ENCODE results near the gene SCAND1.
"Not testable (repeated sequence)": the region's sequence is repeated elsewhere in the genome, so short reads cannot be mapped to it uniquely, and the experiment has no call there.

Gene SCAND1

DNA sequence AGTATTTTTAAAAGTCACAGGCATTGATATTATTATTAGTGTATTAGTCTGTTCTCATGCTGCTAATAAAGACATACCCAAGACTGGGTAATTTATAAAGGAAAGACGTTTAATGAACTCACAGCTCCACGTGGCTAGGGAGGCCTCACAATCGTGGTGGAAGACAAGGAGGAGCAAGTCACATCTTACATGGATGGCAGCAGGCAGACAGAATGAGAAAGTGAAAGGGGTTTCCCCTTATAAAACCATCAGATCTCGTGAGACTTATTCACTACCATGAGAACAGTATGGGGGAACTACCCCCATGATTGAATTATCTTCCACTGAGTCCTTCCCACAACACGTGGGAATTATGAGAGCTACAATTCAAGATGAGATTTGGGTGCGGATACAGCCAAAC, 5.0 kb upstream of the SCAND1 start:
- not testable (repeated sequence) for DNase-seq (ENCODE audit: low spot score)

- DNase-seq (ENCODE audit: low spot score), result no peak
These were observed 2.3 kb upstream of the SCAND1 start for GRCh38 chr20:35956616-35957015.

GRCh38 chr20:35954907-35955251, 577 bp upstream of the SCAND1 start:
- DNase-seq (ENCODE audit: low spot score), result peak; percentile 35

GRCh38 chr20:35953387-35954199, 709 bp downstream of the SCAND1 start:
- DNase-seq (ENCODE audit: low spot score), result peak; percentile 54

DNA sequence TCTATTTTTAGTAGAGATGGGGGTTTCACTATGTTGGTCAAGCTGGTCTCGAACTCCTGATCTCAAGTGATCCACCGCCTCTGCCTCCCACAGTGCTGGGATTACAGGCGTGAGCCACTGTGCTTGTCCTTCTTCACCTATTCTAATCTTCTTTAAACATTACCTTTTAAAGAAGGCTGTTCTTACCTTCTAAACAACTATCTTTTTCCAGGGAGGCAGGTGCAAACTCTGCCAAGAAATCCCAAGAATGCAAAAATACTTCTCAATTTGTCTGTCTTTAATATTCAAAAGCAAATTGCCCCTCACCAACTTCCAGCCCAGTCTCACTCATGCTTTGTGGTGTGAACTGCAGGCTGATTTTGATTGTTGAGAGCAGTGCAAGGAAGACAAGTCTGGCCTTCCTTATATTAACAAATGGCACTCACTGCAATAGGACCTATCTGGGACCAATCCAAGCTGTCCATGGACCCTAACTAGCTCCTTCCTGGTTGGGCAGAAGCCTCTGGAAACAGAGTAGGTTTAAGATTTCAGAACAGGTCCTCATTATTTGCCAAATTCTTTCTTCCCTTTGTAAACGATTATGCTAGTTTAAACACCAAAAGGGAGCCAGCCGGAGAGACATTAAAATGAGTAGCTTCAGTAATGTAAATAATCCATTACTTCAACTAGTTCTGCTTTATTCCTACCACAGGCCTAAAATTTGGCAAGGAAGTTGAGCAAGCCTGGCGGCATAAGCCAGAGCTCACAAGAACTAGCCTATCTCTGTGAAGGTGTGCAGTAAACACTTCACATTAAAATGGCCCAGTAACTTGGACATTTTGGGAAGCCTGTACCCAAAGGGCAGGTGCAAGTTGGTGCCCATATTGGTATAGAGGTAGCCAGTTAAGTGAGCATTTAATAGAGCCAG, 1.6 kb downstream of the SCAND1 start:
- DNase-seq (ENCODE audit: low spot score), result no peak

GRCh38 chr20:35952080-35952479, 2.2 kb downstream of the SCAND1 start:
- DNase-seq (ENCODE audit: low spot score), result not testable (repeated sequence)

GRCh38 chr20:35950093-35950492, 4.2 kb downstream of the SCAND1 start:
- no peak for DNase-seq (ENCODE audit: low spot score)

GRCh38 chr20:35947907-35948306, 6.4 kb downstream of the SCAND1 start:
- DNase-seq (ENCODE audit: low spot score), result no peak

DNA sequence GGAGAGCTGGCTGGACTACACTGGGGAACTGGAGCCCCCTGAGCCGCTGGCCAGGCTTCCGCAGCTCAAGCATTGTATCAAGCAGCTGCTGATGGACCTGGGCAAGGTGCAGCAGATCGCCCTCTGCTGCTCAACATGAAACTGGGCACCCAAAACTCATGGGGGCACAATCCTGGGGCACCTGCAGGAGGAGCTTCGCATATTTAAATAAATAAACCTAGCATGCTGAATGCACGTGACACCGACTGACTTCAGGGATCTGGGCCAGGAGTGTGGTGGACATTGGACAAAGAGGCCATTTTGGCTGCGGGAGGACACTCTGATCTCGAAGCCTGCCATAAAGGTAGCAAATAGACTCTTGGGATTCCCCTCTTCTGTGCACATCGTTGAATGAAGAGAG, 6.8 kb downstream of the SCAND1 start:
- DNase-seq (ENCODE audit: low spot score), result peak; percentile 13

DNA sequence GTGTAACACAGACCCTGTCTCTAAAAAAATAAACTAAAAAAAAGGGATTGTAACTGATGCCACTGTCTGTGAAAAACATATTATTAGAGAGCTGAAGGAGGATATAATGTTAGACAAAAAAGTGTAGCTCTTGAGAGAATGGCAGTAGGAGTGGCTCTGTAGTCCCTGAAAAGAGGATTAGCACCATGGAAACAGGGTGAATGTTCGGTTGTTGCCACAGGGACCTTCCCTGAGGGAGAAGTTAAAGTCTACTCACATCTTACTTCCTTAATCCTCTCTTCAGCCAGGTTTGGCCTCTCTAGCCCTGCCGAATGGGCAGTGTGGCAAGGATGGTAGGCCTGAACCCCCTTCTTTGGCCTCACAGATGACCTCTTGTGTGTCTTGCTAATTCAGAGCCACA, 12.1 kb downstream of the SCAND1 start:
- no peak for DNase-seq (ENCODE audit: low spot score)

GRCh38 chr20:35941620-35942019, 12.7 kb downstream of the SCAND1 start:
- DNase-seq (ENCODE audit: low spot score), result no peak

- no peak for DNase-seq (ENCODE audit: low spot score)
These were observed 15.0 kb downstream of the SCAND1 start for GRCh38 chr20:35939264-35939663.

- no peak for DNase-seq (ENCODE audit: low spot score)
These were observed 20.3 kb downstream of the SCAND1 start for GRCh38 chr20:35934050-35934449.

GRCh38 chr20:35929301-35929700, 25.0 kb downstream of the SCAND1 start:
- DNase-seq (ENCODE audit: low spot score), result no peak

GRCh38 chr20:35920523-35920922, 33.8 kb downstream of the SCAND1 start:
- no peak for DNase-seq (ENCODE audit: low spot score)

GRCh38 chr20:35918021-35918420, 36.3 kb downstream of the SCAND1 start:
- DNase-seq (ENCODE audit: low spot score), result no peak

- no peak for DNase-seq (ENCODE audit: low spot score)
These were observed 37.2 kb downstream of the SCAND1 start for GRCh38 chr20:35917077-35917476.

- no peak for DNase-seq (ENCODE audit: low spot score)
These were observed 41.4 kb downstream of the SCAND1 start for GRCh38 chr20:35912881-35913280.

DNA sequence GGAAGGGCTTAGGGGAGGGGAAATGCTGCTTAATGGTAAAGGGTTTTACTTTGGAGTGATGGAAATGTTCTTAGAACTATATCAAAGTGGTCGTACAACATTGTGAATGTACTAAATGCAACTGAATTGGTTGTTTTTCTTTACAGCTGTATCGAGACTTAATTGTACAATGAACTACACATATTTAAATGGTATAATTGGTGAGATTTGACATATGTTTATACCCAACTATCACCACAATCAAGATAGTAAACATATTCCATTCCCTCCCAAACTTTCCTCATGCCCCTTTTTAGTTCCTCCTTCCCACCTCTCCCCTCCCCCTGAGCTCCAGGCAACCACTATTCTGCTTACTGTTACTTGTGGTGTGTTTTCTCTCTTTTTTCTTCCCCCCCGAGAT, 44.0 kb downstream of the SCAND1 start:
- DNase-seq (ENCODE audit: low spot score), result no peak

DNA sequence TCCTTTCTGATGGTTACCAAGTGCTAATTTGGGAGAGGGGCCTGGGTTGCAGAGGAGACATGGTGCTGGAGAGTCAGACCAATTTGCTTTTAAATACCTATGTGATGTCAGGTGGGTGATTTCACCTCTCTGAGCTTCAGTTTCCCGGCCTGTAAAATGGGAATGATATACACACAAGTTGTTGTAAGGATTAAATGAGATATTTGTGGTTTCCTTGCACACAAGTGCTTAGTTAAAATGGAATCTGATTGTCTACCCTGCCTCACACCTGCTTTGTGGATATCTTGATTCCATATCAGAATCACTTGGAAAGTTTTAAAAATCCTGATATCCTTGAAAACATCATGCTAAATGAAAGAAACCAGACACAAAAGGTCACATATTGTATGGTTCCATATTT, 44.5 kb downstream of the SCAND1 start:
- no peak for DNase-seq (ENCODE audit: low spot score)

DNA sequence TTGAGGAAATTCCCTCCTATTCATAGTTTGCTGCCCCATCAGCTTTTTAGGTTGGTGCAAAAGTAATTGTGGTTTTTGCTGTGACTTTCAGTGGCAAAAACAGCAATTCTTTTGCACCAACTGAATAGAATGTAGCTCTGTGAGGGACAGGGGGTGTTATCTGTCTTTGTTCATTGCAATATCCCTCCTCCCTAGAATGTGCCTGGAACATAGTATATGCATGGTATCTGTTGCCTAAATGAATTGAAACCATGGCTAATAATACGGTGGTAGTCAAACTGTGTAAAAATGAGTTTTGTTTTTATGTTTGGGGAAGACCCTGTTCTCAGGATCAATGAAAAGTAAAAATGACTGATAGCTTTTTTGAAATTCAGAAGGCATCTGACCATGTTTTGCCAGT, 45.1 kb downstream of the SCAND1 start:
- no peak for DNase-seq (ENCODE audit: low spot score)

DNA sequence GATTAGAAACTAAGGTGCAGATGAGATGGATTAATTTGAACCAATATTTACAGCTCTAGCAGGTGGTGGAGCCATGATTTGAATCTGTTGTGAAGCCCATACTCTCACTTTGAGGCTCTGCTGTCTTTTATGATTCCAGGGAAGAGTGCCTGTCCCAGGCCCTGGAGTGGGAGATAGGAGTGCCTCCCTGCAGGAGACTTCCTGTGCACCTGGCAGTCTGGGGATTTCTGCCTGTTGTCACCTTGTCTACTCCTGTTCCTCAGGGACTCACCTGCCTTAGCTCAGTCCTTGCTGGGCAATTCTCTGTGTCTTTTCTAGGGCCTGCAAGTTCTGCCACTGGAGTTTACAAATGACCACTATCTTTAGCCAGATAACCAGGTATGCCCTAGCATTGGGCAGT, 46.3 kb downstream of the SCAND1 start:
- no peak for DNase-seq (ENCODE audit: low spot score)

- no peak for DNase-seq (ENCODE audit: low spot score)
These were observed 47.1 kb downstream of the SCAND1 start for GRCh38 chr20:35907017-35907701.
